A549 (cell line): Measurements from ENCODE around the gene PPP2R3A. TPM values are rescaled to one million over a fixed set of nuclear protein-coding genes. Genes with fewer than 3 reads are reported as not detected.

Source experiments
- ATAC-seq, 2 experiments: fragments of 200-7000 bp in 1 of 2; fragments of >200 bp in 1 of 2; cut with Nextera tagmentation in 1 of 2; cut with Tn5 transposase in 1 of 2; 3 replicates each; pipeline versions ENCODE4 v1.8.0 to v1.9.1; 2018 to 2020; ENCODE audit warnings: mild to moderate bottlenecking in 1 of 2, moderate library complexity in 1 of 2
- CTCF ChIA-PET: fragments of 300-600 bp; sonication (Branson Sonifier 250); formaldehyde crosslinking; extraction: SDS; loops from one replicate; lab custom pipeline; 2021; ENCODE audit warnings: antibody characterized with exemption, inconsistent platforms; lab: Yijun Ruan, JAX
- POLR2A ChIA-PET: fragments of 350-600 bp; formaldehyde crosslinking; extraction: SDS; loops from one replicate; lab custom pipeline; 2021; ENCODE audit warnings: antibody characterized with exemption, inconsistent platforms; lab: Yijun Ruan, JAX
- DNase-seq, 2 experiments: peaks; one replicate each; pipeline versions ENCODE4 v3.0.0 to v3.0.0-alpha.2; 2011 to 2016; ENCODE audit warnings: low read depth in 1 of 2, low spot score in 1 of 2
- FAIRE-seq: peaks from 2 replicates; lab custom pipeline; 2011; peaks lifted over from hg19 to GRCh38; lab: Jason Lieb, UNC
- H3K27ac ChIP-seq, 2 experiments: fragments of >200 bp; sonication (Bioruptor Twin); formaldehyde crosslinking; 3 replicates each; pipeline ENCODE4 v1.5.1; 2016 to 2017
- H3K4me1 ChIP-seq: fragments of >200 bp; sonication (Bioruptor Twin); formaldehyde crosslinking; 3 replicates; pipeline ENCODE4 v1.6.1; 2016
- H3K4me2 ChIP-seq: fragments of >200 bp; sonication (Bioruptor Twin); formaldehyde crosslinking; 3 replicates; pipeline ENCODE4 v1.6.1; 2016
- H3K4me3 ChIP-seq: fragments of >200 bp; sonication (Bioruptor Twin); formaldehyde crosslinking; 3 replicates; pipeline ENCODE4 v1.5.1; 2016
- H3K9me3 ChIP-seq: fragments of >200 bp; sonication (Bioruptor Twin); formaldehyde crosslinking; 3 replicates; pipeline ENCODE4 v1.6.1; 2016
- ATOH8 ChIP-seq: fragments of 250-450 bp; sonication (Bioruptor Pico); IDR thresholded peaks from 2 replicates; pipeline ENCODE4 v1.5.0; 2020; ENCODE audit warnings: low read depth, mild to moderate bottlenecking, moderate library complexity
- BHLHE40 ChIP-seq: IDR thresholded peaks from 2 replicates; pipeline ENCODE4 v1.6.1; 2012; ENCODE audit warnings: low read depth, low read length, inconsistent platforms
- E2F6 ChIP-seq: IDR thresholded peaks from 2 replicates; pipeline ENCODE4 v1.6.1; 2012; ENCODE audit warnings: low read depth, borderline replicate concordance
- ELK1 ChIP-seq: fragments of 150-350 bp; IDR thresholded peaks from 2 replicates; pipeline ENCODE4 v1.6.1; 2014; ENCODE audit warnings: low read depth, mild to moderate bottlenecking, low read length
- ESRRA ChIP-seq: fragments of 150-350 bp; IDR thresholded peaks from 2 replicates; pipeline ENCODE4 v1.6.1; 2014; ENCODE audit warnings: mild to moderate bottlenecking, low read length, borderline replicate concordance
- FOSL2 ChIP-seq, 2 experiments: fragments of 450-650 bp in 1 of 2; fragments of >200 bp in 1 of 2; sonication (Bioruptor Twin) in 1 of 2; formaldehyde crosslinking; IDR thresholded peaks; 2 replicates each; pipeline versions ENCODE4 v1.5.0 to v1.6.1; 2016 to 2020; ENCODE audit warnings: mild to moderate bottlenecking in 1 of 2, moderate library complexity in 1 of 2
- GATA3 ChIP-seq: IDR thresholded peaks from 2 replicates; pipeline ENCODE4 v1.6.1; 2012; ENCODE audit warnings: borderline replicate concordance
- HES2 ChIP-seq: fragments of >200 bp; sonication (Bioruptor Twin); formaldehyde crosslinking; IDR thresholded peaks from 2 replicates; pipeline ENCODE4 v1.6.1; 2016
- HMGXB4 ChIP-seq: fragments of 250-450 bp; sonication (Bioruptor Pico); IDR thresholded peaks from 2 replicates; pipeline ENCODE4 v1.5.0; 2021; ENCODE audit warnings: mild to moderate bottlenecking, moderate library complexity, borderline replicate concordance
- HOXB5 ChIP-seq: fragments of 250-450 bp; sonication (Bioruptor Pico); IDR thresholded peaks from 2 replicates; pipeline ENCODE4 v1.5.0; 2020; ENCODE audit warnings: mild to moderate bottlenecking, moderate library complexity
- JUNB ChIP-seq: fragments of >200 bp; sonication (Bioruptor Twin); formaldehyde crosslinking; IDR thresholded peaks from 2 replicates; pipeline ENCODE4 v1.6.1; 2016
- MAX ChIP-seq: IDR thresholded peaks from 2 replicates; pipeline ENCODE4 v1.6.1; 2012
- MYC ChIP-seq: IDR thresholded peaks from 2 replicates; pipeline ENCODE4 v1.6.1; 2012; ENCODE audit warnings: mild to moderate bottlenecking, inconsistent platforms, low read length, improper control_type of control experiment, borderline replicate concordance
- NPAS2 ChIP-seq: fragments of 250-450 bp; sonication (Bioruptor Pico); IDR thresholded peaks from 2 replicates; pipeline ENCODE4 v1.8.0; 2022; ENCODE audit warnings: mild to moderate bottlenecking, moderate library complexity, borderline replicate concordance
- PBX3 ChIP-seq: IDR thresholded peaks from 2 replicates; pipeline ENCODE4 v1.6.1; 2012
- RAD21 ChIP-seq, 2 experiments: fragments of >200 bp in 1 of 2; sonication (Bioruptor Twin) in 1 of 2; formaldehyde crosslinking in 1 of 2; IDR thresholded peaks in 1 of 2; conservative IDR thresholded peaks in 1 of 2; 2 replicates in 1 of 2; 3 replicates in 1 of 2; pipeline ENCODE4 v1.6.1; 2012 to 2018; ENCODE audit warnings: inconsistent platforms in 1 of 2
- USF2 ChIP-seq: fragments of 450-650 bp; IDR thresholded peaks from 2 replicates; pipeline ENCODE4 v1.6.1; 2014; ENCODE audit warnings: antibody characterized with exemption
- ZC3H11A ChIP-seq: fragments of 450-650 bp; IDR thresholded peaks from 2 replicates; pipeline ENCODE4 v1.6.1; 2014; ENCODE audit warnings: antibody characterized with exemption, mild to moderate bottlenecking
- ZFP36 ChIP-seq: fragments of 450-650 bp; IDR thresholded peaks from 2 replicates; pipeline ENCODE4 v1.6.1; 2014; ENCODE audit warnings: borderline replicate concordance; ENCODE audit not compliant: partially characterized antibody
- ZNF302 ChIP-seq: fragments of 250-450 bp; sonication (Bioruptor Pico); IDR thresholded peaks from 2 replicates; pipeline ENCODE4 v1.9.0; 2021; ENCODE audit warnings: inconsistent platforms, mild to moderate bottlenecking, moderate library complexity
- WGBS: methylation state at CpG from one replicate; pipeline ENCODE4 v1.1.6; 2017; ENCODE audit errors: missing lambda C conversion rate; 5-methylcytosine and 5-hydroxymethylcytosine counted together
- polyA plus RNA-seq, 4 experiments: library from polyadenylated mRNA; depleted of rRNA in 3 of 4; stranded (reverse); fragments of >200 nt; fragmentation: RNase III in 1 of 4; extraction: RNeasy Plus Mini Kit Qiagen cat#74134 plus additional on column Dnase treatment in 1 of 4; gene quantifications; 2 replicates in 3 of 4; 3 replicates in 1 of 4; pipeline ENCODE4 v1.2.3, GENCODE V29; 2011 to 2017

The PPP2R3A gene
- polyA plus RNA-seq, 2 of the 4 experiments (the other 2 are of a cell fraction) = 1.9 to 3.2 TPM

- Histone ChIP-seq H3K4me3 (peak overlapping the region; percentile 90), H3K9me3 (no peaks in the 10 kb centered on the region), H3K4me2 (peak overlapping the region; percentile 87), H3K4me1 (peaks cover 9% of the 10 kb centered on the region; the same call in 2 of the 3 replicates)
- FAIRE-seq = no peak
- no peak for DNase-seq
- no peak for ATAC-seq
- TF ChIP-seq E2F6 (no peak), ELK1 (no peak), BHLHE40 (no peak), FOSL2 (IDR thresholded peaks at IDR 0.05) (no peak), FOSL2 (CRISPR knock-in tag; IDR thresholded peaks at IDR 0.05) (no peak), ZFP36 (no peak), JUNB (no peak), USF2 (no peak), HOXB5 (CRISPR knock-in tag) (no peak), ESRRA (no peak), HES2 (no peak), PBX3 (no peak), HMGXB4 (CRISPR knock-in tag) (no peak), MAX (no peak), ATOH8 (CRISPR knock-in tag) (no peak), RAD21 (conservative IDR thresholded peaks at IDR 0.05 in 1 of 2, IDR thresholded peaks at IDR 0.05 in 1 of 2) (no peak), MYC (no peak), NPAS2 (CRISPR knock-in tag) (no peak), GATA3 (no peak), ZNF302 (no peak), ZC3H11A (no peak)
- TF ChIP-seq, all 56 proteins: peak for 0
- POLR2A ChIA-PET = no interaction called here
- CTCF ChIA-PET = interaction anchor here (1.1 kb wide), 1 partner anchor 48 kb away, joined by 4 read pairs; no protein-coding TSS in a partner anchor
- 87% methylated on average over 2 of the region's 2 CpGs for WGBS
- peak overlapping the region in 1 of 2 experiments; percentile 96; a peak in 2 of 6 replicates for H3K27ac ChIP-seq
Observed at GRCh38 chr3:135966962-135967274, 1.4 kb downstream of the PPP2R3A start.
